DMS114 treated with DMSO at 0.1 percent for 48 hours (cell line): ENCODE data around the gene ASAH2.
"Not testable (repeated sequence)": the region's sequence is repeated elsewhere in the genome, so short reads cannot be mapped to it uniquely, and the experiment has no call there.

ENCODE experiments used
- DNase-seq: peaks from one replicate; lab custom pipeline; 2025; ENCODE audit not compliant: unreplicated experiment; lab: John Stamatoyannopoulos, UW

ASAH2 gene

DNA sequence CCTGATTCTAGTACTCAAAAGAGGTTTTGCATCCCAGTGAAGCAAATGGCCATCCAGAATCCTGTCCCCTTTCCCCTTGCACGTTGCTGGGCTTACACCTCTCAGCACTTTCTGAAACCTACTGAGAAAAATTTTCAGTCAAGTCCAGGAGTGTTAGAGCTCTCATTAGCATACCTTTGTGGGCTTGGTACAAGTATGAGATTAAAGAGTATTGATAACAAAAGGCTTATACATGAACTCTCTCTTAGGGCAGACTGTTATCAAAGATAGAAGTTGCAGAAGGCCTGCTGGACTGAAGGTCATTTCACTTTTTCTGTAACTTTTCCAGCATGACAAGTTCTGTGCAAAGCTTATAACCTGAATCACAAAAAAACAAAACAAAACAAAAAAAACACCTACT is at the start of gene ASAH2:
Gene ASAH2 (minus strand): TSS at position 123 of the 400 bp plus-strand sequence. CDS start 2,906 bp downstream, outside the sequence.
- DNase-seq: no peak

- no peak for DNase-seq
Measured at GRCh38 chr10:50299948-50300669, 48.8 kb upstream of the ASAH2 start.

DNA sequence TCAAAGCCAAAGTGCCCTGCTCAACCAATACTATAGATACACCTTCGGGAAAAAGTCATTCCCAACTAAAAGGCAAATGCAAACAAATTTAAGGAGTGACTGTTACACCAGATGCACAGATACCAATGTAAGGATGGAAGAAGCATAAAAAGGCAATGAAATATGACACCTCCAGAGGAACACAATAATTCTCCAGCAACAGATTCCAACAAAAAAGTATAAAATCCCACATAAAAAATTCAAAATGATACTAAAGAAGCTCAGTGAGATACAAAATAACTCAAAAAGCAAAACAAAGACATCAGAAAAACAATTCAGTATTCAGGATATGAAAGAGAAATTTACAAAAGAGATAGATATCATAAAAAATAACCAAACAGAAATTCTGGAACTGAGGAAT is 44.1 kb upstream of the ASAH2 start:
- no peak for DNase-seq

- no peak for DNase-seq
Measured at GRCh38 chr10:50294582-50294981, 43.3 kb upstream of the ASAH2 start.

GRCh38 chr10:50293513-50294313 is 42.4 kb upstream of the ASAH2 start:
- DNase-seq: no peak

- DNase-seq: no peak
Measured at GRCh38 chr10:50291261-50291850, 40.0 kb upstream of the ASAH2 start.

DNA sequence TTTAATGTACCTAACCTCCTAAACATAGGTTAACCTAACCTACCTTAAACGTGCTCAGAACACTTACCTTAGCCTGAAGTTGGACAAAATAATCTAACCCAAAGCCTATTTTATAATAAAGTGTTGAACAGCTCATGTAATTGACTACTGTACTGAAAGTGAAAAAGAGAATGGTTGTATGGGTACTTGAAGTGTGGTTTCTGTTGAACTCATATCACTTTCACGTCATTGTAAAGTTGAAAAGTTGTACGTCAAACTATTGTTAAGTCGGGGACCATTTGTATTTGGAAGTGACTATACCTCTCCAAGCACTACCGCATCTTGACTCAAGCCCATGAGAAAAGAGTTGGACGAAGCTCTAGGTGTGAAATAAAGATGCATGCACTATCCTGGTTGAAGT is 37.9 kb upstream of the ASAH2 start:
- no peak for DNase-seq

DNA sequence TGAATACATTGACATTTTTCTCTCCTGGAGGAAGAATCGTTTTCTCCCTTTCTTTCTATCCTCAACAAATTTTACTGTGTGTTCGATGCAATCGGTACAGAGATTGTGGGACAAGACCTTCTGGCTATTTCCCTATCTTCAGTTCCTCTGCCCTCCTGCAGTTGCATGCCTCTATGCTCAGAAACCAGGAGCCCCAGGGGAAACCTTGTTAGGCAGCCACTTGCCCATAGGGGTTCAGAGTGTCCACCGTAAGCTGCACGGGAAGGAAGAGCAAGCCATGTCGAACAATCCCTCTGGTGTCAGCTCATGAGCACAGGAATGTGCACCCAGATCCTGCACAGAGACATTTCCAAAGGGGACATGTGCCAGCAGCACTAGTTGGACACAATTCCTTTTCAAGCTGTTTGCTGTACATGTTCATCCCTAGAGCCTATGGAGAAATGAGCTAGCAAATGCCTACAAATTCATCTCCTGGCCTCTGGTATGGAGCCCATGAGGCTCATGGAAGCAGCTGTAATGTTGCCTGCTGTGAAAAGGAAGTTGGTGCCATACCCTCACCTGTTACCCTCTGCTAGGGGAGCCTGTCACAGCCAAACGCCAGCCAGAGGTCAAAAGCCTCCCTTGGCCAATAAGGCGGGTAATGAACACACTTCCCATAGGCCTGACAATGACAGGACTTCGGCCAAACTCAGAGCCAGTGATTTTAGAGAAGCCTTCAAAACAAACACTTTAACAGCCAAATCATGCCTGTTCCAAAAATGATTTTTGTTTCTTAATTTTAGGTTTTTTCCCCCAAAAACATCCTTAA is 35.9 kb upstream of the ASAH2 start:
- no peak for DNase-seq

DNA sequence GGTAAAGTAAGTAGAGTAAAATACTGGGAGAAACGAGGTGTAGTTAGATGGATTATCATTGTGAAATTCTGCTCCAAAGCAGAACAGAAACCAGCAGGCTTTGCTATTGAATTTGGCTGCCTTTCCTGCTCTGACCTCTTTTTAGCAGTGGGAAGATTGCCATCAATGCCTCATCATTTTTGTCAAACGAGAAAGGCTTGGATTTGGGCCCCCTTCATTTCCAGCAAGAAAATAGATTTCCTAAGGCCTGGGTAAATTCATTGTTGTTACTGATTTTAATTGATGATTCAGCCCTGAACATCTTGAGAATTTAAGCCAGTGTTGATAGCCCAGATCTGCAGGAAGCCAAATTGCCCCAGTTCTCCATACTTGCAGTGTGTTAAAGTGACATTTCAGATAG is 35.2 kb upstream of the ASAH2 start:
- DNase-seq: no peak

DNA sequence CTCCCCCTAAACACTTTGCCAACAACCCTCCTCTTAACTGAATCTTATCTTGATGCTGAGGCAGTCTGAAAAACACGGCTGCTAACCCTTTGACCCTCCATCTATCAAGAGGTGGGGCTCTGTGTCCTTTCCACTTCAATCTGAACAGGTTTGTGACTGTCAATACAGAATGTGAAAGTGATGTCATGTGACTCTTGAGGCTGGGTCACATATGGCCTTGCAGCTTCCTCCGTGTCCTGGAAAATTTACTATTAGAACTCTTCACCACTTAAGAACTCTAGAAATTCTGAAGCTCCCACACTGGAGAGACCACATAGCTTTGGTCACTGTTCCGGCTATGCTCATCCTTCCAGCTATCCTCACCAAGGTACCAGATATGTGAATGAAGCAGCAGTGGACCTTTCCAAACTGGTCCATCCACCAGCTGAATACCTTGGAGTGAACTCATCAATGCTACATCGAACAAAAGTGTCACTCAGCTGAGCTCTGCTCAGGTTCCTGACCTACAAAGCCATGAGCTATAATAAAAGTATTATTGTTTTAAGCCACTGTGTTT is 30.7 kb upstream of the ASAH2 start:
- DNase-seq: no peak

DNA sequence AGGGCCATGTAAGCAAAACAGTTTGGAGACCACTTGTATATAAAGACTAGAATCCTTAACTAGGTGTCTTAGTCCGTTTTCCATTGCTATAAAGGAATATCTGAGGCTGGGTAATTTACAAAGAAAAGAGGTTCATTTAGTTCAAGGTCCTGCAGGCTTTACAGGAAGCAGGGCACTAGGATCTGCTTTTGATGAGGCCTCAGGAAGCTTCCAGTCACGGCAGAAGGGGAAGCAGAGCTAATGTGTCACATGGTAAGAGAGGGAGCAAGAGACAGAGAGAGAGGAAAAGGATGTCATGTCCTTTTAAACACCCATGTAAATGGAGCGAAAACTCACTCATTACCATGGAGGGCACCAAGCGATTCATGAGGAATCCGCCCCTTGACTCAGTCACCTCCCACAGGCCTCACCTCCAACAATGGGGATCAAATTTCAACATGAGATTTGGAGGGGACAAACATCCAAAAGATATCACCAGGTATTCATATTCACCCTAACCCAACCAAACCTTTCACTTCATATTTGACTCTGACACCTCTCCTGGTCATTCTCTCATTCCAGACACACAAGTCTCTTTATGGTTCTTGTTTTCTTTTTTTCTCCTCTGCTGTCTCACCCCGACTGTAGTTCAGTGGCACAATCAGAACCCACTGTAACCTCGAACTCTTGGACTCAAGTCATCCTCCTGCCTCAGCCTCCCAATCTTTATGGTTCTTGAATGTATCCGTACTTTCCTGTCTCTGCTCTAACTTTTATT is 30.1 kb upstream of the ASAH2 start:
- DNase-seq: no peak

GRCh38 chr10:50280049-50280841 is 28.9 kb upstream of the ASAH2 start:
- DNase-seq: no peak

- no peak for DNase-seq
Measured at GRCh38 chr10:50279489-50279888, 28.2 kb upstream of the ASAH2 start.

DNA sequence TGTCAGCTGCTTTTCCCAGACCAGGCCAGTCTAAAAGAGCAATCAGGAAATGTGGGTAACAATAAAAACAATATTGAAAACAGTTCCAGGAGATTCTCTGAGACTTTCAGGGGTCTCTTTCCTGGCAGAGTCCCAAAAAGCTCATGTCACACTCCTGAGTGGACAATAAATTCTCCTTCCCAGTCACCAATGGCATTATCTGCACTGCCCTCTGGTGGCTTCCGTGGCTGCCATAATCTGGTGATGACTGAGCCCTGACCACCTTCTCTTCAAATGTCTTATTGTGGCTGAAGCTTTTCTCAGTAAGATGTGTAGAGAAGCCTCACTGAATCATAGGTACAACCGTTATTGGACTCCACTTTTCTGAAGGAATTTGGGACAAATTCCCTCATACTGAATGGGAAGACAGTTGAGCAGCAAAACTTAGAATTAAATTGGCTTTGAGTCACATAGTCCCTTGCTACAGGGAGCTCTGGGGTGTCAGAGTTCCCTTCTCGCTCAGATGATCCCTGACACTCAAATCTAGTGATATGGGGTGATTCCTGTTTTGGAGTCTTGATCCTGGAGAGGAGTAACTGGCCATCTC is 24.4 kb upstream of the ASAH2 start:
- DNase-seq: peak; percentile 10

DNA sequence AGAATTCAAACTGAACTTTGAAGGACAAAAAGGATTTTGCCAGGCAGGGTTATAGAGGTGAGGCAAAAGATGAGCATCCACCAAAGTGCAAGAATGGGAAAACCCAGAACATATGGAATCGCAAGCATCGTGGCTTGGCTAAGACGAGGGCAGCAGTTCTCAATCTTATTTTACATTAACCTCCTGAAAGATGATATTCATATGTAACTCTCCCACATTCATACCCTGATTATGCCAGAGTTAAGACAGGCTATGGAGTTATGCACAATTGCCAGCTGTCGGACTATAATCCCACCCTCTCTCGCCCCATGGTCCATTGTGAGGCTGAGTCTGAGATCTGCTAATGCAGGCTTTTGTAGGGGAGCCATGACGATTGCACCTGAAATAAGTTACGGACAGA is 21.2 kb upstream of the ASAH2 start:
- DNase-seq: no peak

- DNase-seq: no peak
Measured at GRCh38 chr10:50271564-50272250, 20.4 kb upstream of the ASAH2 start.

GRCh38 chr10:50267877-50268276 is 16.6 kb upstream of the ASAH2 start:
- DNase-seq: not testable (repeated sequence)

- DNase-seq: not testable (repeated sequence)
Measured at GRCh38 chr10:50262625-50263024, 11.3 kb upstream of the ASAH2 start.
